CD14-positive monocyte (primary cell): ENCODE results near the gene SYNE1. TPM values are rescaled to one million over a fixed set of nuclear protein-coding genes. Genes with fewer than 3 reads are reported as not detected.

Experiments
- DNase-seq, 3 donors: peaks; one replicate each; pipeline ENCODE4 v3.0.0-alpha.2; 2011 to 2022
- H2AFZ ChIP-seq: 2 replicates; pipeline ENCODE4 v1.6.0; 2012; ENCODE audit warnings: mild to moderate bottlenecking, low read depth, low read length, inconsistent platforms; ENCODE audit not compliant: insufficient read depth, poor library complexity, severe bottlenecking
- H3K27ac ChIP-seq, 2 donors: 1 replicate in 1 of 2; 2 replicates in 1 of 2; pipeline ENCODE4 v1.5.1; 2012 to 2013; ENCODE audit warnings: low read length in 2 of 2, control low read depth in 1 of 2, inconsistent platforms in 1 of 2, low read depth in 1 of 2, mild to moderate bottlenecking in 1 of 2
- H3K27me3 ChIP-seq, 2 donors: one replicate each; pipeline versions ENCODE4 v1.6.0 to v1.6.1; 2011 to 2013; ENCODE audit warnings: low read length in 2 of 2; ENCODE audit not compliant: control insufficient read depth in 2 of 2, insufficient read depth in 2 of 2
- H3K36me3 ChIP-seq, 2 donors: replicated peaks in 1 of 2; 1 replicate in 1 of 2; 2 replicates in 1 of 2; pipeline versions ENCODE4 v1.5.1 to v1.6.1; 2012 to 2013; ENCODE audit warnings: low read length in 2 of 2, control low read depth in 1 of 2, inconsistent platforms in 1 of 2, mild to moderate bottlenecking in 1 of 2; ENCODE audit not compliant: insufficient read depth in 2 of 2, control insufficient read depth in 1 of 2
- H3K4me1 ChIP-seq, 2 donors: 1 replicate in 1 of 2; 2 replicates in 1 of 2; pipeline versions ENCODE4 v1.5.1 to v1.6.1; 2012 to 2013; ENCODE audit warnings: low read length in 2 of 2, control low read depth in 1 of 2, inconsistent platforms in 1 of 2, mild to moderate bottlenecking in 1 of 2, moderate library complexity in 1 of 2; ENCODE audit not compliant: insufficient read depth in 2 of 2, control insufficient read depth in 1 of 2
- H3K4me2 ChIP-seq: replicated peaks from 2 replicates; pipeline ENCODE3; 2012; ENCODE audit warnings: low read length, moderate library complexity, mild to moderate bottlenecking; ENCODE audit not compliant: poor library complexity, severe bottlenecking; ENCODE audit errors: extremely low read depth
- H3K4me3 ChIP-seq, 3 experiments: fragments of 200-600 bp in 1 of 3; sonication (generic) in 1 of 3; replicated peaks in 1 of 3; 1 replicate in 2 of 3; 2 replicates in 1 of 3; pipeline ENCODE4 v1.5.1; 2011 to 2013; ENCODE audit warnings: low read length in 3 of 3, mild to moderate bottlenecking in 3 of 3, control low read depth in 2 of 3, low read depth in 2 of 3, inconsistent platforms in 1 of 3, moderate library complexity in 1 of 3
- H3K79me2 ChIP-seq: 2 replicates; pipeline ENCODE4 v1.6.0; 2012; ENCODE audit warnings: mild to moderate bottlenecking, control low read depth, inconsistent platforms, low read length, moderate library complexity; ENCODE audit not compliant: insufficient read depth
- H3K9ac ChIP-seq: 2 replicates; pipeline ENCODE4 v1.6.0; 2017; ENCODE audit warnings: low read length, mild to moderate bottlenecking; ENCODE audit not compliant: insufficient read depth, poor library complexity, severe bottlenecking
- H3K9me3 ChIP-seq, 2 donors: replicated peaks in 1 of 2; 1 replicate in 1 of 2; 2 replicates in 1 of 2; pipeline versions ENCODE4 v1.5.1 to v1.6.1; 2012 to 2013; ENCODE audit warnings: low read length in 2 of 2, control low read depth in 1 of 2; ENCODE audit not compliant: control insufficient read depth in 1 of 2, insufficient read depth in 1 of 2
- H4K20me1 ChIP-seq: 2 replicates; pipeline ENCODE4 v1.6.0; 2012; ENCODE audit warnings: mild to moderate bottlenecking, low read length, control low read depth, moderate library complexity; ENCODE audit not compliant: insufficient read depth
- H3K27ac Mint-ChIP-seq, 7 donors: one replicate each; pipeline ENCODE4 v1.8.0; 2020; ENCODE audit warnings: mild to moderate bottlenecking in 7 of 7, mixed read lengths in 7 of 7, moderate library complexity in 6 of 7, inconsistent platforms in 2 of 7
- H3K27me3 Mint-ChIP-seq, 3 donors: one replicate each; pipeline ENCODE4 v1.8.0; 2021 to 2022; ENCODE audit warnings: low read depth in 3 of 3, mild to moderate bottlenecking in 3 of 3, mixed read lengths in 3 of 3, moderate library complexity in 3 of 3, inconsistent platforms in 1 of 3
- H3K36me3 Mint-ChIP-seq, 2 donors: one replicate each; pipeline ENCODE4 v1.8.0; 2020; ENCODE audit warnings: mixed read lengths in 2 of 2, inconsistent platforms in 1 of 2, mild to moderate bottlenecking in 1 of 2
- H3K4me1 Mint-ChIP-seq: one replicate; pipeline ENCODE4 v1.8.0; 2020; ENCODE audit warnings: mild to moderate bottlenecking, mixed read lengths
- H3K4me3 Mint-ChIP-seq, 2 donors: one replicate each; pipeline ENCODE4 v1.8.0; 2020; ENCODE audit warnings: mild to moderate bottlenecking in 2 of 2, mixed read lengths in 2 of 2, moderate library complexity in 1 of 2
- H3K9me3 Mint-ChIP-seq, 7 donors: one replicate each; pipeline ENCODE4 v1.8.0; 2020 to 2022; ENCODE audit warnings: mixed read lengths in 7 of 7, mild to moderate bottlenecking in 6 of 7, moderate library complexity in 6 of 7, inconsistent platforms in 2 of 7
- WGBS: methylation state at CpG from one replicate; pipeline ENCODE4 v1.1.5; 2013; ENCODE audit warnings: missing lambda C conversion rate; ENCODE audit not compliant: insufficient coverage; 5-methylcytosine and 5-hydroxymethylcytosine counted together
- intact Hi-C, 2 donors: fragments of 100-400 bp; cut with micrococcal nuclease; formaldehyde crosslinking; loops; one replicate each; pipeline versions ENCODE4 v1.15.0 to v1.15.1; 2023
- polyA plus RNA-seq, 3 donors: library from polyadenylated mRNA; depleted of rRNA in 1 of 3; unstranded in 2 of 3; stranded (reverse) in 1 of 3; fragments of 300-500 nt in 2 of 3; fragments of >200 nt in 1 of 3; fragmentation: Illumina TruSeq in 2 of 3; gene quantifications; 1 replicate in 2 of 3; 2 replicates in 1 of 3; pipeline ENCODE4 v1.2.3, GENCODE V29; 2012 to 2021
- TF ChIP-seq, protein P1 (sequence below): fragments of 200-600 bp; IDR thresholded peaks from one replicate; pipeline ENCODE4 v1.8.0; 2022; ENCODE audit warnings: antibody characterized with exemption, mild to moderate bottlenecking

SYNE1 gene
- polyA plus RNA-seq, 3 donors = 3.7 to 24.5 (median 8.1) TPM

DNA sequence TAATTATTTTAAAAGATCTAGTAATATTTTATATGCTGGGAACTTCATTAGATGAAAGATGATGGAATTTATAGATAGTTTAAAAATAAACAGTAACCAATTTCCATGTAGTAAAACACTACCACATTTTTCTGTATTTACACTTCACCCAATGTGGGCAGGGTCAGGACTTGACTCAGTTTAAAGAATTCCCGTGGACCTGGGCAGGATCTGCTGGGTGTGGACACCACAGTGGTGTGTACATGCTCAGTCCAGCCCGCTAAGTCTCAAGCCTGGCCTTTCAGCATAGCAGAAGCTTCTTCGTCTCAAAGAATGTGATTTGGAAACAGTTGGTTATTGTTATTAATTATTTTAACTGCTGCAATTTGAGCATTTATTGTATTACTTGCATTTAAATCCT is 364.2 kb downstream of the SYNE1 start:
- Histone ChIP-seq H3K4me1 (no peaks in the 10 kb centered on the region), H3K4me2 (no peak overlapping the region), H4K20me1 (no peaks in the 10 kb centered on the region), H3K9me3 (no peaks in the 10 kb centered on the region), H3K27me3 (no peaks in the 10 kb centered on the region), H3K27ac (no peak overlapping the region), H2AFZ (no peak overlapping the region), H3K36me3 (peaks cover 17 to 87% of the 10 kb centered on the region in 2 donors), H3K4me3 (no peak overlapping the region), H3K79me2 (no peaks in the 10 kb centered on the region), H3K9ac (no peak overlapping the region)
- TF ChIP-seq, protein P1, sequence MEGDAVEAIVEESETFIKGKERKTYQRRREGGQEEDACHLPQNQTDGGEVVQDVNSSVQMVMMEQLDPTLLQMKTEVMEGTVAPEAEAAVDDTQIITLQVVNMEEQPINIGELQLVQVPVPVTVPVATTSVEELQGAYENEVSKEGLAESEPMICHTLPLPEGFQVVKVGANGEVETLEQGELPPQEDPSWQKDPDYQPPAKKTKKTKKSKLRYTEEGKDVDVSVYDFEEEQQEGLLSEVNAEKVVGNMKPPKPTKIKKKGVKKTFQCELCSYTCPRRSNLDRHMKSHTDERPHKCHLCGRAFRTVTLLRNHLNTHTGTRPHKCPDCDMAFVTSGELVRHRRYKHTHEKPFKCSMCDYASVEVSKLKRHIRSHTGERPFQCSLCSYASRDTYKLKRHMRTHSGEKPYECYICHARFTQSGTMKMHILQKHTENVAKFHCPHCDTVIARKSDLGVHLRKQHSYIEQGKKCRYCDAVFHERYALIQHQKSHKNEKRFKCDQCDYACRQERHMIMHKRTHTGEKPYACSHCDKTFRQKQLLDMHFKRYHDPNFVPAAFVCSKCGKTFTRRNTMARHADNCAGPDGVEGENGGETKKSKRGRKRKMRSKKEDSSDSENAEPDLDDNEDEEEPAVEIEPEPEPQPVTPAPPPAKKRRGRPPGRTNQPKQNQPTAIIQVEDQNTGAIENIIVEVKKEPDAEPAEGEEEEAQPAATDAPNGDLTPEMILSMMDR = no peak
- Mint-ChIP-seq H3K27me3 (no peaks in the 10 kb centered on the region), H3K9me3 (no peaks in the 10 kb centered on the region), H3K36me3 (peaks cover 56 to 67% of the 10 kb centered on the region in 2 donors), H3K4me1 (no peaks in the 10 kb centered on the region), H3K27ac (no peak overlapping the region), H3K4me3 (no peak overlapping the region)
- 90% methylated on average over 2 of the region's 3 CpGs for WGBS
- no peak for DNase-seq
- intact Hi-C loops = no loop called here

DNA sequence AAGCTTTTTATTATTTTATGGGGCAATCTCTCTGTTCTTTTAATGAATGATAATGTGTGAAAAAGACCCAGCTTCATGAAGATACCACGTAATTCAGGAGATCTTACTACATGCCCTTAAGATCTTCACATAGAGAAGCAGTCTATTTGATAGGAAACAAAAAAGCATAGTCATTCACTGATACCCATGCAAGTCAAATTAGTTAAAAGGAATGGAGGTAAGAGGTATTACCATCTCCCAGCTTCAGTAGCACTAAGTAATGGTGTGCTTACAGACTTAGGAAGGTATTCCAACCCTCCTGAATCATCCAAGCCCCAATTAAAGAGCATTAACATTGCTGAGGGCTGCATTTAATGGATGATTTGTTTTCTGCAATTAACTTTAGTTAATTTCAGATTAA is 364.7 kb downstream of the SYNE1 start:
- H3K4me1 Mint-ChIP-seq = peaks cover 3% of the 10 kb centered on the region
- no peak overlapping the region for H3K27ac ChIP-seq
- no peak overlapping the region for H3K27ac Mint-ChIP-seq

More for the DNA sequence above, 364.7 kb downstream of the SYNE1 start:
- Mint-ChIP-seq H3K36me3 (peaks cover 54 to 67% of the 10 kb centered on the region in 2 donors), H3K4me3 (no peak overlapping the region), H3K9me3 (no peaks in the 10 kb centered on the region), H3K27me3 (no peaks in the 10 kb centered on the region)
- intact Hi-C loops = no loop called here
- TF ChIP-seq, protein P1 = no peak
- DNase-seq = no peak
- peaks cover 15 to 86% of the 10 kb centered on the region in 2 donors for H3K36me3 ChIP-seq
- no peaks in the 10 kb centered on the region for H3K9me3 ChIP-seq
- no peaks in the 10 kb centered on the region for H3K79me2 ChIP-seq
- H4K20me1 ChIP-seq = no peaks in the 10 kb centered on the region
- H3K4me3 ChIP-seq = no peak overlapping the region
- WGBS = no CpG with 5 or more reads among the region's 1 CpG
- no peak overlapping the region for H3K4me2 ChIP-seq
- no peak overlapping the region for H3K9ac ChIP-seq
- no peaks in the 10 kb centered on the region for H3K27me3 ChIP-seq
- no peak overlapping the region for H2AFZ ChIP-seq
- H3K4me1 ChIP-seq = peaks cover 0 to 3% of the 10 kb centered on the region in 2 donors
